HG03520 (cell line): Measurements from ENCODE around the gene SDE2.
"Not testable (repeated sequence)": the region's sequence is repeated elsewhere in the genome, so short reads cannot be mapped to it uniquely, and the experiment has no call there.

Source experiments
- ATAC-seq: cut with Tn5 transposase; IDR thresholded peaks from one replicate; pipeline ENCODE4 v1.9.1; 2021; ENCODE audit warnings: mild to moderate bottlenecking, moderate library complexity; ENCODE audit not compliant: unreplicated experiment

The SDE2 gene

DNA sequence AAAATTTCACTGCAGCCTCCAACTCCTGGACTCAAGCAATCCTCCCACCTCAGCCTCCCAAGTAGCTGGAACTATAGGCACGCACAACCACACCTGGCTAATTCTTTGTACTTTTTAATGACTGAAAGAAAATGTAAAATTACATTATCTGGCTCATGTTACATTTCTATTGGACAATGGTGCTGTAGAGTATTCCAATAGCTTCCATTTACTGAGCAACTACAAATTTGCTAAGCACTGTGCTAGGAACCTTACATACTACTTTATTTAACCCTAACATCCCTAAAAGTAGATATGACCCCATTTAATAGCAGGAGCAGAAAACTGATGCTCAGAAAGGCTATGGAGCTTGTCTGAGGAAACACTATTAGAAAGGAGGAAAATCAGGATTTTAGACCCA lies 19.7 kb downstream of the SDE2 start:
- no peak for ATAC-seq

DNA sequence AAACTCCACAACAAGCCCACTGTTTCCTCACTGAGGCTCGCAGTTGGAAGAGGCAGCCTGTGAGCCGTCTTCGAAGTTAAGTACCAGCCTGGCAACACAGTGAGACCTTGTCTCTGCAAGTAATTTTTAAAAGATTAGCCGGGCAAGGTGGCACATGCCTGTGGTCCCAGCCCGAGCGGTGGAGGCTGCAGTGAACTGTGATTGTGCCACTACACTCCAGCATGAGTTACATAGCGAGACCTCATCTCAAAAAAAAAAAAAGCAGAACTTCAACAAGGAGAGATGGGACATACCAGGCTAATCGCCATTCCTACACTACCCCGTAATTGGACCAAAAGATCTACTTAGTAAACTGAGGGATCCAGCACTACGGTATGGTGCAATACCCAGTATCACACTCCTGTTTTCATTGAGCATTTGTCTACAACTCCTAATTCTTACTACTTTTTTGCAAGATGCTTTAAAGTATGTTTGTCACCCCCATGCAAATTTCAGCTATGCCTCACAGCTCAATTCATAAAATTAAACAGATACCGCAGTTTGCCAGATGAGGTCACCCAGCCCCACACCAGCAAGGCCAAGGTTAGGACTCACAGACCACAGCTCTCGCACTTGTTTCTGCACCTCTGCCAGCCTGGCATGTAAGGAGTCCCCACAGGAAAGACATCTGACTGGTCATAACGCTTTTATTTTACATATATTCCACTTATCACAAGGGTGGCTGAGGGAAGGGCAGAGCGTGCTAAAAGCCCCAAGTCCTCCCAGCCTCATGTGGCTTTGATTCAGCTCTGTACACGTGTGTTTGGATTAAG lies 21.0 kb downstream of the SDE2 start:
- no peak for ATAC-seq

DNA sequence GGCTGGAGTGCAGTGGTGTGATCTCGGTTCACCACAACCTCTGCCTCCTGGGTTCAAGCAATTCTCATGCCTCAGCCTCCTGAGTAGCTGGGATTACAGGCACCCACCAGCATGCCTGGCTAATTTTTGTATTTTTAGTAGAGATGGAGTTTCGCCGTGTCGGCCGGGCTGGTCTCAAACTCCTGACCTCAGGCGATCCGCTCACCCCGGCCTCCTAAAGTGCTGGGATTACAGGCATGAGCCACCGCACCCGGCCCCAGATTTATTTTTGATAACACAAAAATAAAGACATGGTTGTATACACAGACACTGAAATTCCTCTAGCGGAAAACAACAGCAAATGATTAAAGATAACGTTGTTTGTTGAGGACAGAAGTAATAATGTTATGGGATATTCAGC lies 24.0 kb downstream of the SDE2 start:
- not testable (repeated sequence) for ATAC-seq

DNA sequence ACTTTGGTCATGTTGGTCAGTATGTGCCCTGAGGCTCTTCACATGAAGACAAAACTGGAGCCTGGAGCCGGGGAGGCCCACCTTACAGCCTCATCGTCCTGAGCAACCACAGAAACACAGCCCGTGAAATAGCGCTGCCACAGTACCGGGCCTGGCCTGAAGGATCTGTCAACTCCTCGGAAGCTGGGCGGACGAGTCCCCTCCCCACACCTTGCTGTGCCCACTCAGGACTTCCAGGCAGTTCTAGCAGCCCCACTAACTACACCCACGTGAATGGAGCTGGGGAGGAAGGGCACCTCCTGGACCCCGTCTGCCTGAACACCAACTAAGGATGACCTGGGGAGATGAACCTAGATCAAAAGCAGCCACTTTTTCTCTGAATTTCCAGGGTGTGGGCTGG lies 24.7 kb downstream of the SDE2 start:
- no peak for ATAC-seq

DNA sequence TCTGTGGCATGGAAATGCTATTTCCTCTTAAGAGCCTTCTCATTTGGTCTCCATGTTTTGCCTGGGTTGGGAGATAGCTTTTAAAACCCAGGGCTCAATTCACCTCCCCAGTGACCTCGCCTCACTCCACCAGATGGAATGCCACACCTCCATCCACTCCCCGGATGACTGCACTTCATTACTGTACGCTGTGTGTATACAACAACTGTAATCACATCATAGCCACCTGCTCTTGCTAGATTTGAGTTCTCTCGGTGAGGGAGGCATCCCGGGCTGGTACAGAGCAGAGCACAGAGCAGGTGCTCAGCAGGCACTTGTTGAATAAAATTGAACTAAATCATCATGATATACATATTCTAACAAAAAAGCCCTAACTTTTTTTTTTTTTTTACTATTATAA lies 26.0 kb downstream of the SDE2 start:
- ATAC-seq: no peak

DNA sequence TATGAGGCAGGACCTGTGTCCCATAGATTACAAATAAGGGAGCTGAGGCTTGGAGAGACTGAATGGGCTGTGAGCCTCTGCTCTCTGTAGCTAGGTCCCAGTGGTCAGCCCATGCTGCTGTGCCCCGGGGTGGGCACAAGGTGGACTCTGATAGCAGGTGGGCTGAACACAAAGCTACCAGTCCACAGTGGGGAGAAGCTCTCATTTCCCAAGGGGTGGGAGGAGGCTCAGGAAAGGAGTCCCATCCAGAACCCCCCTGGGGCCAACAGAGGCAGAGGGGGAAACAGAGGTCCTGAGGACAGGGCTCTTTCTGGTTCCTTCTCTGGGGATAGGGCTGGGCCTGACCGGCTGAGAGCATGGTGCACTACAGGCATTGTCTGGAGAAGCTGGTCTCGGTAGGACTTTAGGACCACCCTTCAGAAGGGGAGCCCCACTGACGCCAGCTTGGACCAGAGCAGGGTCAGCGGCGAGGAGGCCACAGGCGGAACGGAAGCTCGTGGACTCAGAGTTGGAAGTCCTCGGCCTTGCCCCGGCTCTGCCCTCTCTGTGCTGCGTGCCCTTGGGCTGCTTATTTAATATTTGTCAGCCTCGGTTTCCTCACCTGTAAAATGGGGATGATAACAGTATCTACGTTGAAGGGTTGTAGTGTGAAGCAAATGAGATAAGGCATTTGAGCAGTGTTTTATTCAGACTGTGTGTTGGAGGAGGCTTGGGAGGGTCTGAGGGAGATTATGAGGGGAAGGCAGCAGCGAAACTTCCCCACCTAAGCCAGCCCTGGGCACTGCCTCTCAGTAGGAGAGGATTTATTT lies 26.6 kb downstream of the SDE2 start:
- no peak for ATAC-seq

DNA sequence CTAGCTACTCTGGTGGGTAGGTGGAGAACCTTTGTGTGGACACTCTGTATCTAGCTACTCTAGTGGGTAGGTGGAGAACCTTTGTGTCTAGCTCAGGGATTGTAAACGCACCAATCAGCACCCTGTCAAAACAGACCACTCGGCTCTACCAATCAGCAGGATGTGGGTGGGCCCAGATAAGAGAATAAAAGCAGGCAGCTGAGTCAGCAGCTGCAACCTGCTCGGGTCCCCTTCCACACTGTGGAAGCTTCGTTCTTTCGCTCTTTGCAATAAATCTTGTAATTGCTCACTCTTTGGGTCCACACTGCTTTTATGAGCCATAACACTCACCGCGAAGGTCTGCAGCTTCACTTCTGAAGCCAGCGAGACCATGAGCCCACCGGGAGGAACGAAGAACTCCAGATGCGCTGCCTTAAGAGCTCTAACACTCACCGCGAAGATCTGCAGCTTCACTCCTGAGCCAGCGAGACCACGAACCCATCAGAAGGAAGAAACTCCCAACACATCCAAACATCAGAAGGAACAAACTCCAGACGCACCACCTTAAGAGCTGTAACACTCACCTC lies 28.5 kb downstream of the SDE2 start:
- not testable (repeated sequence) for ATAC-seq

DNA sequence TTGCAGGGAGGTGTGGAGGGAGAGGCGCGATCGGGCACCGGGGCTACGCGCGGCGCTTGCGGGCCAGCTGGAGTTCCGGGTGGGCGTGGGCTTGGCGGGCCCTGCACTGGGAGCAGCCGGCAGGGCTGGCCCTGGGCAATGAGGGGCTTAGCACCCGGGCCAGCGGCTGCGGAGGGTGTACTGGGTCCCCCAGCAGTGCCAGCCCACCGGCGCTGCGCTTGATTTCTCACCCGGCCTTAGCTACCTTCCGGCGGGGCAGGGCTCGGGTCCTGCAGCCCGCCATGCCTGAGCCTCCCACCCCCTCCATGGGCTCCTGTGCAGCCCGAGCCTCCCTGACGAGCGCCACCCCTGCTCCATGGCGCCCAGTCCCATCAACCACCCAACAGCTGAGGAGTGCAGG lies 29.4 kb downstream of the SDE2 start:
- not testable (repeated sequence) for ATAC-seq

DNA sequence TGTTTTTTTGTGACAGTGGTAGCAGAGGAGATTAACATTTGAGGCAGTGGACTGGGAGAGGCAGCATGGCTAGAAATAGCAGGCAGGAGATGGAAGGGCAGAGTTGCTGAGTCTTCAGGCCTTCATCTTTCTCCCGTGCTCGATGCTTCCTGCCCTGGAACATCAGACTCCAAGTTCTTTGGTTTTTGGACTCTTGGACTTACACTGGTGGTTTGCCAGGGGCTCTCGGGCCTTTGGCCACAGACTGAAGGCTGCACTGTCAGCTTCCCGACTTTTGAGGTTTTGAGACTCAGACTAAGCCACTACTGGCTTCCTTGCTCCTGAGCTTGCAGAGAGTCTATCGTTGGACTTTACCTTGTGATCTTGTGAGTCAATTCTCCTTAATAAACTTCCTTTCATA lies 33.9 kb downstream of the SDE2 start:
- ATAC-seq: no peak

DNA sequence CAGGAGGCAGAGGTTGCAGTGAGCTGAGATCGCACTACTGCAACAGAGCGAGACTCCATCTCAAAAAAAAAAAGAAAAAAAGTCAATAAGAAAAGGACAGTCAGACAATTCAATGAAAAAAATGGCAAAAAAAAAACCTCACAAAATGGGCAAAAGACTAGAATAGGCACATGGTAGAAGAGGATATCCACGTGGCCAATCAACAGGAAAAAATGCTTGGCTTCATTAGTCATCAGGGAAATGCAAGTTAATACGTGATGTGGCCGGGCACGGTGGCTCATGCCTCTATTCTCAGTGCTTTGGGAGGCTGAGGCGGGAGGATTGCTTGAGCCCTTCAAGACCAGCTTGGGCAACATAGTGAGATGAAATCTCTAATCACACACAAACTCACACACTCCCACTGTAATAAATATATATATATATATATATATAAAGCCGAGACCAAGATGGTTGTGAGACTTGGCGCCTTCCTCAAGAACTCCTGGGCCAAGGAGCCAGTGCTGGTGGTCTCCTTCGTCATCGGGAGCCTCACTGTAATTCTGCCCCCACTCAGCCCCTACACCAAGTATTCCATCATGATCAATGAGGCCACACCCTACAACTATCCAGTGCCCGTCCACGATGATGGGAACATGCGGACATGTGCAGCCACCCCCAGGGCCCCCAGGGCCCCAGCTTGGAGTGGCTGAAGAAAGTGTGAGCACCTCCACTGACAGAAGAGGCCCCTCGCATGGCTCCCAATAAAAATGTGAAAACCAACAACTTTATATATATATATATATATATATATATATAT lies 35.2 kb downstream of the SDE2 start:
- no peak for ATAC-seq

DNA sequence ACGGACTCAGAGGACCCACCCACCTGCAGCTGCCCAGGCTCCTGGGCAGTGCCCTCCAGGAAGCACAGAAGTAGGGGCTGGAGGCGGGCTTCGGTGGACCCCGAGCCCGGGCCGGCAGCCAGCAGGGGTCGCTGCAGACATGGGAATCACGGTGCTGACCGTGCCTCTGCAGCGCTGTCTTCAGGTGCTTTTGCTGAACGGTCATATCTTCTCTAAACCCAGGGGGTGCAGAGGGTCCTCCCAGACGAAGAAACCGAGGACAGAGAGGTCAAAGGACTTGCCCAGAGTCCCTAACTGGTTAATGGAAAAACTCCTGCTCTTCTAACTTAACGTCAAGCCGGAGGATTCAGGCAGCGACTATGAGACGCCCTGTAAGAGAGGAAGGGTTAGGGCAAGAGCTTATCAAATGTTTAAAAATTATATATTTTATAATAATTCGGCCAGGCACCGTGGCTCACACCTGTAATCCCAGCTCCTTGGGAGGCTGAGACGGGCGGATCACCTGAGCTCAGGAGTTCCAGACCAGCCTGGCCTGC lies 36.6 kb downstream of the SDE2 start:
- peak; percentile 73 for ATAC-seq

DNA sequence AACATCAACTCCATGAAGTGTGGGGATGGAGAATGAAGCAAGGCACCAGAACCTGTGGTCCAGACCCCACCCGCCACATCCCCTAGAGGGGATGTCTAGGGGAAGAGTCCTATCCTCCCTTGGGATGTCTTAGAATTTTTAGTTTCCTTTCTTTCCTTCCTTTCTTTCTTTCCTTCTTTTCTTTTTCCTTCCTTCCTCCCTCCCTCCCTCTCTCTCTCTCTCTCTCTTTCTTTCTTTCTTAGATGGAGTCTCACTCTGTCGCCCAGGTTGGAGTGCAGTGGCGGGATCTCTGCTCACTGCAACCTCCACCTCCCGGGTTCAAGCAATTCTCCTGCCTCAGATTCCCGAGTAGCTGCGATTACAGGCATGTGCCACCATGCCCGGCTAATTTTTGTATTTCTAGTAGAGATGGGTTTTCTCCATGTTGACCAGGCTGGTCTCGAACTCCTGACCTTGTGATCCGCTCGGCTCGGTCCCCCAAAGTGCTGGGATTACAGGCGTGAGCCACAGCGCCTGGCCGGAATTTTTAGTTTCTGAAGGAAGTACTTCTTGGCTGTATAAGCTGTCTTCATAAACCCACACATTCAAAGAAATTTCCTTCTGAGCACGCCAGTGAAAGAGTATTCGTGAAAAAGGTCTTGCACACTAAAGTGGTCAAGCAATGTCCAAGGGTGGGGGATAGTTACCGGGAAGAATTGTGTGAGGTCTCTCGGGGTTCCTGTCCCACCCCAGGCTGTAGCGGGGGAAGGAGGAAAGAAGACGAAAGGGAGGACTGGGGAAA lies 37.3 kb downstream of the SDE2 start:
- ATAC-seq: no peak

DNA sequence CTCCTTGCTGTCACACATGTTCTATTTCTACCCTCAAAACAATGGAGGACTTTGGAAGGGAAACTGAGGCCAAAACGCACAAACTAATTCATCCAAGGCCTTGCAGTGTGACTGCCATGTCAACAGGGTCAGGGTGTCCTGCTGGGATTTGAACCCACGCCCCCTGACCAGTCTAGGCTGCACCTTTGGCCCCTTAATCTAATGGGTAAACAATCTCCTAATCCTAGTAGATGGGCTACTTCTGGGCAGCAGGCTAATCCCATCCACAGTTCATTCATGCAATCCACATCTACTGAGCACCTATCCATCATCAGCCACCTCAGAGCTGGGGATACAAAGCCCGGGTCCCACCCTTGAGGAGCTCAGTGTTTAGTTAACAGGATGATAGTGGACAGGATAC lies 41.1 kb downstream of the SDE2 start:
- ATAC-seq: no peak

DNA sequence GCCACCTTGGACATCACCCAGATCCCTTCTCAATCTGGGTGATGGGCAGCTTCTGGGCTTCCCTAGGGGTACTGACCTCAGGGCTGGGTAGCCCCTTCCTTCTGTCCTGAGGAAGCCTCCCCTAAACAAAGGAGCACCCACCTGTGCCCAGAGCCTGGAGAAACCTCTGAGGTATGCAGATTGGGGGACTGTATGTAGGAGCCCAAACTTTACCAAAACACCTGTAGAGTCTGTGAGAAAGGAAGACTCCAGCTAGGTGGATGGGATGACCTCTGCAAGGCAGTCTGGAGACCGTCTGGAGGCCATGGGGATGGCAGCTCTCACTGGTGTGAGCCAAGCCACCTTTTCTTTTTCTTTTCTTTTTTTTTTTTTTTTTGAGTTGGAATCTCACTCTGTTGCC lies 44.4 kb downstream of the SDE2 start:
- no peak for ATAC-seq

DNA sequence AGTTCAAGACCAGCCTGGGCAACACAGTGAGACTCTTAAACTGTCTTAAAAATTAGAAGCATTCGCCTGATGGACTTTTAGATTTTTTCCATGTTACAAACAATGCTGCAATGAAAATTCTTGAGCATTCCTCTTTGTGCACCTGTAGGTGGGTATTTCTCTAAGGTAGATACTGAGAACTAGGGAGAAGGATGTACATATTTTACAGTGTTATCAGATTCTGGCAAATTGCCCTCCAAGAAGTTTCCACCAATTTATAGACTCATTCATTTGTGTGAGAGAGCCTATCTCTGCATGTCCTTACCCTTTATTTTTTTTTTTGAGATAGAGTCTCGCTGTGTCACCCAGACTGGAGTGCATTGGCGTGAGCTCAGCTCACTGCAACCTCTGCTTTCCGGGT lies 45.8 kb downstream of the SDE2 start:
- no peak for ATAC-seq

DNA sequence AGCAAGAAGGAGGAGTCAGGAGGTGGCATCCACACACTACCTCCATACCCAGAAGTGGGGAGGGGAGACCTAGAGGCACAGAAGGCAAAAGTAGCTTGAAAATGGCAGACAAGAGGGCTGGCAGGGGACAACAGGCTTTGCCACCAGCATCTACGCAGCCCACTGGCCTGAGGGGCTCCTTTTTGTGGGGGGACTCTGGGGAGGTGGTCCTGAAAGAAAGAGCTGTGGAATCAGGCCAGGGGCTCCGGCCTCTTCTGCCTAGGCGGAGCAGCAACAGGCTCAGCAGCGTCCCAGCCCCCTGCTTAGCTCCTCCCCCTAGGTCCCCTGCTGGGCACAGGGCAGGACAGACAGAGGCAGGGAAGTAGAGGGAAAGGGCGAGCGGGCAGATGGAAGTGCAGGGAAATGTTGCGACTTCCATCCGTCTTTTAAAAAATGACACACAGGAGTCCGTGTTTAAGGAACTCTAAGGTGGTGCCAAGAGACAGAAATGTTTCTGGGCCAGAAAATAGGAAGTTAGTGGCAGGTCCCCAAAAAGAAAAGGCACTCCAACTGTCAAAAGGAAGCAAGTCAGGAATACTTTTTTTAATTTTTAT lies 48.1 kb downstream of the SDE2 start:
- no peak for ATAC-seq

DNA sequence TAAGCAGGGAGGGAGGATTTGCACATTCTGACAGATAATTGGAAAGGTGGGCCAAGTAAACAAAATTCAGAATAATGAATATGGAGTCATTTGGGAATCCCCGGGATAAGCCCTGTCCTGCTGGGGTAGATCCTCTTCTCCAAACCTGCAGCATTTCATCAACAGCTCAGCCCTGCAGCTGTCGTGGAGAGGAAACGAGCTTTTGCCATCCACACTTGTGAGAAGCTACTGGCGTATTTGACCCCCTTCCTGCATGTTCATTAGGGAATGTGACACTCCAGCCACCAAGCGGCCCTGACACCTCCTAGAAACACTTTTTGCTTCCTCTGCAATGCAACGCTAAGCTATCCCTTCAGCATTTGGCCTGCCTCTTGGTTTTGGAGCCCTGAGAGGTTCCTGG lies 50.1 kb downstream of the SDE2 start:
- ATAC-seq: no peak

DNA sequence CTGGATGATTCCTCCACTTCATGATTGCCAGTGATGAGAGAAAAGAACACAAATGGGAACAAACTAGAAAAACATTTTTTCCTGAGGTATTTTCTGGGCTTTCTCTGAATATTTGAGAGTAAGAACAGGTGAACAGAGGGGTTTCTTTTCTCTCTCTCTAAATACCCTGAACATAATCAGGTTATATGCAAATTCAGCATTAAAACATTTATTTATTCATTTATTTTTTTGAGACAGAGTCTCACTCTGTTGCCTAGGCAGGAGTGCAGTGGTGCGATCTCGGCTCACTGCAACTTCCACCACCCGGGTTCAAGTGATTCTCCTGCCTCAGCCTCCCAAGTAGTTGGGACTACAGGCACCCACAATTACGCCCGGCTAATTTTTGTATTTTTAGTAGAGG lies 52.3 kb downstream of the SDE2 start:
- no peak for ATAC-seq

DNA sequence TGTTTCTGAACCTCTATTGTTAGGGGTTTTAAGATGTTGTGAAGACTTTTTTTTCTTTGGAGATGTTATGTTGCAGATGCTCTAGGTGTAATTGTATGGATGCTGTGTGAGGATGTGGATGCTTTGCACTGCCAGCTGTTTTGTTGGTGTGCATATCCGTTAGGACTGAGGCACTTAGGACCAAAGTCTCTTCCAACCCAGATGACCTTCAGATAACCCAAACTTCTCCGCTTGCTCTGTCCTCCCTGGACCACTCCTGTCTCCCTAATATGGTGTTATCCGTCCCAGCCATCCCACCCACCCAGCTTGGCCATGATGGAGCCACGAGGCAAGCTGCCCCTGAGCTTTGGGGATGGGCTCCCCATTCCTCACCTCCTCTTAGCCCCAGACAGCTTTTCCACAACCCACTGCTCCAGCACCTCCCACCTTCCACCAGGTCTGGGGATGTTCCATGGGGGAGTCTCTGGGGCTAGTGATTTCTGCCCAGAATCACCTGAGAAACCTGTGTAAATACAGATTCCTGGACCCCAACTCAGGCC lies 53.0 kb downstream of the SDE2 start:
- no peak for ATAC-seq

DNA sequence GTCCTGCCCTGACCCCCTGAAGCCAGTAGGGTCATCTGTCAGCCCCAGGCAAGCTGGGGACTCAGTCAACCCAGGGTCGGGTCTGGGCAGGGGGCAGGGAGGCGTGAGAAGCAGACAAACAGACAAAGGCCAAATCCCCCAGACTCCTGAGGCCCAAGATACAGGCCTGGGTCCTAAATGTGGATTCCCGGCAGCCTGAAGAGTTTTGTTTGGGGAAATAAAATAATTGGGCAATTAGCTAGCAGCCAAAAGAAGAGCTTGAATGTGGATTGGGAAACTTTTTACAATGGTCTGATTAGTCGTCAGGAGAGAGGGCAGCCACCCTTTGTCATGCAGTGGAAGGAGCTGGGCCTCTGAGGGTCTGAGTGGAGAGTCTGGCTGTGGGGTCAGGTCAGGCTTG lies 53.6 kb downstream of the SDE2 start:
- ATAC-seq: no peak
